ENCODE measurements around the gene C18orf63. TPM values are rescaled to one million over a fixed set of nuclear protein-coding genes. Genes with fewer than 3 reads are reported as not detected.

Gene C18orf63
- total RNA-seq, 1 experiment from 2014 or later: not detected

DNA sequence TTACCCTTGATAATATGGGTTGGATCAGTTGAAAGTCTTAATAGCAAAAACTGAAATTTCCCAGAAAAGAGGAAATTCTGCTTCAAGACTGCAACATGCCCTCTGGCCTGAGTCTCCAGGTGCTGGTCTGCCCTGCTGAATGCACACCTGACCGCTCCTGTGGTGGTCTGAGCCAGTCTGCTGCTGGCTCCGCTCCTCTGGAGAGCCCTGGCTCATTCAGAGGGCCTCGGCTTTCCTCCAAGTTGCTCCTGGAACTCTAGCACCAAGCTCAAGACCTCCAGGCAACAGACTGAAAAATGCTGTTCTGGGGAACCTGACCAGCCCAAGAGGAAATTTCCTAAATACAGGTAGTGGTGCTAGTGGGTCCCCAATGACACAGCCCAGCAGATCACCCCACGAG lies 76.7 kb downstream of the C18orf63 start (continued):
- TF ChIP-seq, protein P1, sequence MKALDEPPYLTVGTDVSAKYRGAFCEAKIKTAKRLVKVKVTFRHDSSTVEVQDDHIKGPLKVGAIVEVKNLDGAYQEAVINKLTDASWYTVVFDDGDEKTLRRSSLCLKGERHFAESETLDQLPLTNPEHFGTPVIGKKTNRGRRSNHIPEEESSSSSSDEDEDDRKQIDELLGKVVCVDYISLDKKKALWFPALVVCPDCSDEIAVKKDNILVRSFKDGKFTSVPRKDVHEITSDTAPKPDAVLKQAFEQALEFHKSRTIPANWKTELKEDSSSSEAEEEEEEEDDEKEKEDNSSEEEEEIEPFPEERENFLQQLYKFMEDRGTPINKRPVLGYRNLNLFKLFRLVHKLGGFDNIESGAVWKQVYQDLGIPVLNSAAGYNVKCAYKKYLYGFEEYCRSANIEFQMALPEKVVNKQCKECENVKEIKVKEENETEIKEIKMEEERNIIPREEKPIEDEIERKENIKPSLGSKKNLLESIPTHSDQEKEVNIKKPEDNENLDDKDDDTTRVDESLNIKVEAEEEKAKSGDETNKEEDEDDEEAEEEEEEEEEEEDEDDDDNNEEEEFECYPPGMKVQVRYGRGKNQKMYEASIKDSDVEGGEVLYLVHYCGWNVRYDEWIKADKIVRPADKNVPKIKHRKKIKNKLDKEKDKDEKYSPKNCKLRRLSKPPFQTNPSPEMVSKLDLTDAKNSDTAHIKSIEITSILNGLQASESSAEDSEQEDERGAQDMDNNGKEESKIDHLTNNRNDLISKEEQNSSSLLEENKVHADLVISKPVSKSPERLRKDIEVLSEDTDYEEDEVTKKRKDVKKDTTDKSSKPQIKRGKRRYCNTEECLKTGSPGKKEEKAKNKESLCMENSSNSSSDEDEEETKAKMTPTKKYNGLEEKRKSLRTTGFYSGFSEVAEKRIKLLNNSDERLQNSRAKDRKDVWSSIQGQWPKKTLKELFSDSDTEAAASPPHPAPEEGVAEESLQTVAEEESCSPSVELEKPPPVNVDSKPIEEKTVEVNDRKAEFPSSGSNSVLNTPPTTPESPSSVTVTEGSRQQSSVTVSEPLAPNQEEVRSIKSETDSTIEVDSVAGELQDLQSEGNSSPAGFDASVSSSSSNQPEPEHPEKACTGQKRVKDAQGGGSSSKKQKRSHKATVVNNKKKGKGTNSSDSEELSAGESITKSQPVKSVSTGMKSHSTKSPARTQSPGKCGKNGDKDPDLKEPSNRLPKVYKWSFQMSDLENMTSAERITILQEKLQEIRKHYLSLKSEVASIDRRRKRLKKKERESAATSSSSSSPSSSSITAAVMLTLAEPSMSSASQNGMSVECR (CRISPR knock-in tag; IDR thresholded peaks at IDR 0.05; ENCODE audit: borderline replicate concordance): no peak

DNA sequence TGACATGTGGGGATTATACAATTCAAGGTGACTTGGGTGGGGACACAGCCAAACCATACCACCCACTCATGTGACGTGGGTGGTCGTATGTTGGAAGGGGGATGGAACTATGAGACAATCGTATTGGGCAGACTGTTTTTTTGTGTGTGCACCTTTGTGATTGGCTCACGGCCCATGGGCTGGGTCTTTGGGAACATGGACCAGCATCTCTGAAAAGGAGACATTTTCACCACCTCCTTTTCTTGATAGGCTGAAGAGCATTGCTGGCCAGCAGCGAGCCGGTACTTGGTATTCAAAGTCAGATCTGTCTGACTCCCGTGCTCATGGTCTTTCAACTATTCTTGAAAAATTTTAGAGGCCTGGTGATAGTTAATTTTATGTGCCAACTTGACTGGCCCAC lies 79.4 kb downstream of the C18orf63 start:
- Mint-ChIP-seq H3K27ac (no peak overlapping the region), H3K36me3 (no peaks in the 10 kb centered on the region), H3K4me3 (no peak overlapping the region), H3K27me3 (ENCODE audit: low read depth) (no peaks in the 10 kb centered on the region; the same call in 1 of the 2 replicates), H3K9me3 (no peaks in the 10 kb centered on the region), H3K4me1 (0 out of 2 replicates have a peak, but pooled peaks cover 6% of the 10 kb centered on the region)
- TF ChIP-seq, protein P2, sequence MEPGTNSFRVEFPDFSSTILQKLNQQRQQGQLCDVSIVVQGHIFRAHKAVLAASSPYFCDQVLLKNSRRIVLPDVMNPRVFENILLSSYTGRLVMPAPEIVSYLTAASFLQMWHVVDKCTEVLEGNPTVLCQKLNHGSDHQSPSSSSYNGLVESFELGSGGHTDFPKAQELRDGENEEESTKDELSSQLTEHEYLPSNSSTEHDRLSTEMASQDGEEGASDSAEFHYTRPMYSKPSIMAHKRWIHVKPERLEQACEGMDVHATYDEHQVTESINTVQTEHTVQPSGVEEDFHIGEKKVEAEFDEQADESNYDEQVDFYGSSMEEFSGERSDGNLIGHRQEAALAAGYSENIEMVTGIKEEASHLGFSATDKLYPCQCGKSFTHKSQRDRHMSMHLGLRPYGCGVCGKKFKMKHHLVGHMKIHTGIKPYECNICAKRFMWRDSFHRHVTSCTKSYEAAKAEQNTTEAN (CRISPR knock-in tag; IDR thresholded peaks at IDR 0.05): no peak
- TF ChIP-seq, protein P3, sequence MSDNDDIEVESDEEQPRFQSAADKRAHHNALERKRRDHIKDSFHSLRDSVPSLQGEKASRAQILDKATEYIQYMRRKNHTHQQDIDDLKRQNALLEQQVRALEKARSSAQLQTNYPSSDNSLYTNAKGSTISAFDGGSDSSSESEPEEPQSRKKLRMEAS (CRISPR knock-in tag; IDR thresholded peaks at IDR 0.05): no peak
- no peak for TF ChIP-seq IRF2 (CRISPR knock-in tag; IDR thresholded peaks at IDR 0.05; ENCODE audit: borderline replicate concordance, low read depth)
- TF ChIP-seq MXD4 (CRISPR knock-in tag; IDR thresholded peaks at IDR 0.05; ENCODE audit: borderline replicate concordance): no peak
- no peak for TF ChIP-seq FOXP1 (CRISPR knock-in tag; IDR thresholded peaks at IDR 0.05; ENCODE audit: borderline replicate concordance)
- TF ChIP-seq, protein P4, sequence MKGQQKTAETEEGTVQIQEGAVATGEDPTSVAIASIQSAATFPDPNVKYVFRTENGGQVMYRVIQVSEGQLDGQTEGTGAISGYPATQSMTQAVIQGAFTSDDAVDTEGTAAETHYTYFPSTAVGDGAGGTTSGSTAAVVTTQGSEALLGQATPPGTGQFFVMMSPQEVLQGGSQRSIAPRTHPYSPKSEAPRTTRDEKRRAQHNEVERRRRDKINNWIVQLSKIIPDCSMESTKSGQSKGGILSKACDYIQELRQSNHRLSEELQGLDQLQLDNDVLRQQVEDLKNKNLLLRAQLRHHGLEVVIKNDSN (CRISPR knock-in tag; IDR thresholded peaks at IDR 0.05): no peak
- TF ChIP-seq PRRX2 (CRISPR knock-in tag; IDR thresholded peaks at IDR 0.05): no peak
- TF ChIP-seq, protein P5, sequence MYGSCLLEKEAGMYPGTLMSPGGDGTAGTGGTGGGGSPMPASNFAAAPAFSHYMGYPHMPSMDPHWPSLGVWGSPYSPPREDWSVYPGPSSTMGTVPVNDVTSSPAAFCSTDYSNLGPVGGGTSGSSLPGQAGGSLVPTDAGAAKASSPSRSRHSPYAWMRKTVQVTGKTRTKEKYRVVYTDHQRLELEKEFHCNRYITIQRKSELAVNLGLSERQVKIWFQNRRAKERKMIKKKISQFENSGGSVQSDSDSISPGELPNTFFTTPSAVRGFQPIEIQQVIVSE (CRISPR knock-in tag; IDR thresholded peaks at IDR 0.05; ENCODE audit: borderline replicate concordance): no peak
- TF ChIP-seq SMAD3 (CRISPR knock-in tag; IDR thresholded peaks at IDR 0.05; ENCODE audit: borderline replicate concordance): no peak
- TF ChIP-seq GRHL2 (CRISPR knock-in tag; IDR thresholded peaks at IDR 0.05; ENCODE audit: insufficient replicate concordance, severe bottlenecking): no peak
- TF ChIP-seq, protein P6, sequence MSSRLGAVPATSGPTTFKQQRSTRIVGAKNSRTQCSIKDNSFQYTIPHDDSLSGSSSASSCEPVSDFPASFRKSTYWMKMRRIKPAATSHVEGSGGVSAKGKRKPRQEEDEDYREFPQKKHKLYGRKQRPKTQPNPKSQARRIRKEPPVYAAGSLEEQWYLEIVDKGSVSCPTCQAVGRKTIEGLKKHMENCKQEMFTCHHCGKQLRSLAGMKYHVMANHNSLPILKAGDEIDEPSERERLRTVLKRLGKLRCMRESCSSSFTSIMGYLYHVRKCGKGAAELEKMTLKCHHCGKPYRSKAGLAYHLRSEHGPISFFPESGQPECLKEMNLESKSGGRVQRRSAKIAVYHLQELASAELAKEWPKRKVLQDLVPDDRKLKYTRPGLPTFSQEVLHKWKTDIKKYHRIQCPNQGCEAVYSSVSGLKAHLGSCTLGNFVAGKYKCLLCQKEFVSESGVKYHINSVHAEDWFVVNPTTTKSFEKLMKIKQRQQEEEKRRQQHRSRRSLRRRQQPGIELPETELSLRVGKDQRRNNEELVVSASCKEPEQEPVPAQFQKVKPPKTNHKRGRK (CRISPR knock-in tag; IDR thresholded peaks at IDR 0.05; ENCODE audit: borderline replicate concordance): no peak
- TF ChIP-seq EMX1 (CRISPR knock-in tag; IDR thresholded peaks at IDR 0.05): no peak
- ATAC-seq (no peak), DNase-seq (ENCODE audit: low spot score) (no peak)
- CTCF ChIA-PET: no interaction called here
- POLR2A ChIA-PET: no interaction called here

DNA sequence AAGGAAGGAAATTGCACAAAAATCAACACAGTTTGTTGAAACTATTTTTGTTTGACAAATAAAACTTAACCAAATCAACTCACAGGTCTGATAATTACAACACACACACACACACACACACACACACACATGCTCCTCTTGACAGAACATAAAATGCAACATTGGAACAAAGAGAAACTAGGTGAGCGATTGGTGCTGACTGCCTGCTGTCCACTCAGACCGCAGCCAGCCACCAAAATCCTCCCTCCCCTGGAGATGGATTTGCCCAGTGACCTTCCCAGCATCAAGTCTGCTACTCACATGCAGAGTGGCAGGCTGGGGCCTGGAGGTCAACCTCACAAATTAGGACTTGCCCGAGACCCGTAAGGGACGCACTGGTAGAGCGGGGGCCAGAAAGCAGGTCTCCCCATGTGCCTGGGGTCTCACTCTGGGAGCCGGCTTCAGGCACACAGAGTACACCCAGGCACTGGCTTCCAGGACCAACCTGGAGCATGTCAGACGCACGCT lies 80.1 kb downstream of the C18orf63 start:
- ATAC-seq (peak; percentile 22; the same call in 1 of the 2 replicates), DNase-seq (ENCODE audit: low spot score) (no peak)
- POLR2A ChIA-PET: no interaction called here
- CTCF ChIA-PET: no interaction called here
- Mint-ChIP-seq H3K36me3 (no peaks in the 10 kb centered on the region), H3K4me3 (no peak overlapping the region), H3K9me3 (no peaks in the 10 kb centered on the region), H3K27me3 (ENCODE audit: low read depth) (no peaks in the 10 kb centered on the region; the same call in 1 of the 2 replicates), H3K27ac (no peak overlapping the region), H3K4me1 (0 out of 2 replicates have a peak, but pooled peaks cover 6% of the 10 kb centered on the region)
- TF ChIP-seq GABPB1 (CRISPR knock-in tag; IDR thresholded peaks at IDR 0.05): no peak
- no peak for TF ChIP-seq TCF7 (CRISPR knock-in tag; IDR thresholded peaks at IDR 0.05; ENCODE audit: low read depth)
- no peak for TF ChIP-seq NR3C1 (CRISPR knock-in tag; conservative IDR thresholded peaks at IDR 0.05; ENCODE audit: low read depth)
- TF ChIP-seq, protein P7, sequence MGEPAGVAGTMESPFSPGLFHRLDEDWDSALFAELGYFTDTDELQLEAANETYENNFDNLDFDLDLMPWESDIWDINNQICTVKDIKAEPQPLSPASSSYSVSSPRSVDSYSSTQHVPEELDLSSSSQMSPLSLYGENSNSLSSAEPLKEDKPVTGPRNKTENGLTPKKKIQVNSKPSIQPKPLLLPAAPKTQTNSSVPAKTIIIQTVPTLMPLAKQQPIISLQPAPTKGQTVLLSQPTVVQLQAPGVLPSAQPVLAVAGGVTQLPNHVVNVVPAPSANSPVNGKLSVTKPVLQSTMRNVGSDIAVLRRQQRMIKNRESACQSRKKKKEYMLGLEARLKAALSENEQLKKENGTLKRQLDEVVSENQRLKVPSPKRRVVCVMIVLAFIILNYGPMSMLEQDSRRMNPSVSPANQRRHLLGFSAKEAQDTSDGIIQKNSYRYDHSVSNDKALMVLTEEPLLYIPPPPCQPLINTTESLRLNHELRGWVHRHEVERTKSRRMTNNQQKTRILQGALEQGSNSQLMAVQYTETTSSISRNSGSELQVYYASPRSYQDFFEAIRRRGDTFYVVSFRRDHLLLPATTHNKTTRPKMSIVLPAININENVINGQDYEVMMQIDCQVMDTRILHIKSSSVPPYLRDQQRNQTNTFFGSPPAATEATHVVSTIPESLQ (CRISPR knock-in tag; IDR thresholded peaks at IDR 0.05): no peak
- TF ChIP-seq ZNF671 (CRISPR knock-in tag; IDR thresholded peaks at IDR 0.05): no peak
- TF ChIP-seq, protein P5 (CRISPR knock-in tag; IDR thresholded peaks at IDR 0.05; ENCODE audit: borderline replicate concordance): no peak
- TF ChIP-seq, protein P8, sequence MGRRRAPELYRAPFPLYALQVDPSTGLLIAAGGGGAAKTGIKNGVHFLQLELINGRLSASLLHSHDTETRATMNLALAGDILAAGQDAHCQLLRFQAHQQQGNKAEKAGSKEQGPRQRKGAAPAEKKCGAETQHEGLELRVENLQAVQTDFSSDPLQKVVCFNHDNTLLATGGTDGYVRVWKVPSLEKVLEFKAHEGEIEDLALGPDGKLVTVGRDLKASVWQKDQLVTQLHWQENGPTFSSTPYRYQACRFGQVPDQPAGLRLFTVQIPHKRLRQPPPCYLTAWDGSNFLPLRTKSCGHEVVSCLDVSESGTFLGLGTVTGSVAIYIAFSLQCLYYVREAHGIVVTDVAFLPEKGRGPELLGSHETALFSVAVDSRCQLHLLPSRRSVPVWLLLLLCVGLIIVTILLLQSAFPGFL (CRISPR knock-in tag; IDR thresholded peaks at IDR 0.05; ENCODE audit: borderline replicate concordance): no peak
